HG03520 (cell line): ENCODE results near the gene PDIA2.
"Not testable (repeated sequence)": the region's sequence is repeated elsewhere in the genome, so short reads cannot be mapped to it uniquely, and the experiment has no call there.

ENCODE experiments used
- ATAC-seq: cut with Tn5 transposase; IDR thresholded peaks from one replicate; pipeline ENCODE4 v1.9.1; 2021; ENCODE audit warnings: mild to moderate bottlenecking, moderate library complexity; ENCODE audit not compliant: unreplicated experiment

The PDIA2 gene

DNA sequence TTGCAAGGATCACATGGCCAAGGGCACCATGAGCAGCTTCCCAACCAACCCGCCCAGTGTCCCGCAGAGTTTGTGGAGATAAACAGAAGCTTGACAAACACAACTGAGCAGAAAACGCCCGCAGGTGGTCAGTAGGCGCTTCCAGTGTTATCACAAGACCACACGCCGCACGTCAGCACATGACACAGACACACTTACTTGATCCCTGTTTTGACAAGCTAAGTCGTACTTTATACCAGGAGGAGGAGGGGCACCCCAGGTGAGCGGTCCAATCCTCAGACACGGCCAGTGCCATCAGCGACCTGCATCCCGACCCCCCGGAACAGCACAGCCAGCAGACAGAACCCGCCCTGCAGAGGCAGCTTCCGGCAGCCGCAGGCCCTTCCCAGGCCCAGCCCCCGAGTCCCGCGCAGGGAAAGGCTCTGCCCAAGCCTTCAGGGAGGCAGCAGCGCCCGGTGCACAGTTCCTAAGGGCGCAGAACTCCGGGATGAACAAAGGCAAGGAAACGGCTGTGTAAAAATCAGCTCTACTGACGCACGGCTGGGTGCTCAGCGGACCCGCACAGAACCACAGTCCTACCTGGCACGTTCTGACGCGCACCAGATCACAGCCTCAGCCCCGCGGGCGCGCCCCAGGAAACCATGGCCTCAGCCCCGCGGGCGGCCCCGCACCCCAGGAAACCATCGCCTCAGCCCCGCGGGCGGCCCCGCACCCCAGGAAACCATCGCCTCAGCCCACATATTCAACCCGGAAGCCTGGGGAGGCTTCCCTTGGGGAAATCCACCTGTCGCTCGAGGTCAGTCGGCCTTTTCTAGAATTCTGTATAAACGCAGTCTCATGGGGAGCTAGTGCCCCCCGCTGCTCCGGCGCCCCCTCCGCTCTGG lies 41.7 kb downstream of the PDIA2 start:
- no peak for ATAC-seq

DNA sequence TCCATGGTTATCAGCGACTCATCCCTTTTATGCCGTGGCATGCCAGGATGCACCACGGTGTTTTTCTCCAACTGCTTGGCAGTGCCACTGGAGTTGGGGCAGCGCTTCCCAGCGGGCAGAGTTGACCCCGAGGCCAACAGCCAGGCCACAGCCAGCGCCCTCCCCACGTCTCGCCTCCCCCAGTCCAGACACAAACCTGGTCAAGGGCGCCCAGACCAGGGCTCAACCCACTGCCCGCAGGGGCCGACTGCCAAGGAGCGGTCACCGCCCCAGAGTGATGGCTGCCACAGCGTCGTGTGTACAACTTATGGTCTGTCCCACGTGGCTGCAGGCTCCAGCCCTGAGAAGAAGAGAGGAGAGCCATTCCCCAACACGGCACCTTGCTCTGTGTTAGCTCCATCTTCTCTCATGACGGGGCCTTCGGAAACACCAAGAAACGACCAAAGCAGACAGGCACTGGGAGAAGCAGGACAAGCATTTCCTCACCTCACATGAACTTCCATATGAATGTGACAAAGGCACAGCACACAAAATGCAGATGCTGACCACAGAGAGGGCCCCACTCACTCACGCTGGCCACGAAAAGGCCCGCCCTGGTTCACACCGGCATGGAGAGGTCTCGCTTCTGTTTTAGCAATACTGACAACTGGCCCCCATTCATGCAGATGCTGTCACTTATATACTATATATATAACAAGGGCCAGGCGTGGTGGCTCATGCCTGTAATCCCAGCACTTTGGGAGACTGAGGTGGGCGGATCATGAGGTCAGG lies 42.6 kb downstream of the PDIA2 start:
- no peak for ATAC-seq

DNA sequence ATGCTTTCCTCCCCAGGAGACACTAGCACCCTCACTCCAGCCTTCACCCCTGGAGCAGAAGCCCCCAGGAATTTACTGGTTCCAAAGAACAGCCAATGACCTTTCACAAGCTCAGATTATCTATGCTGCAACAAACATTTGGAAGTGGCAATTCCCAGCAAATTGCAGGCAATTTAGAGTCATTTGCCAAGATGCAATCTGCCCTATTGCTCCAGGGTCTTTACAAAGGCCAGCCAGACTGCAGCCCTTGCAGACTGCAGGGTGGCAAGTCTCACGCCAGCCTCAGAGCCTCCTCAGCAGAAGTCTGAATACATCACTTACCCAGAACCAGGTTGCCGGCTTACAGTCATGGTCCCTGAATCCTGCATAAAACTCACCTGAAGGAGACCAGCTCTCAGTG lies 47.8 kb downstream of the PDIA2 start:
- ATAC-seq = no peak

DNA sequence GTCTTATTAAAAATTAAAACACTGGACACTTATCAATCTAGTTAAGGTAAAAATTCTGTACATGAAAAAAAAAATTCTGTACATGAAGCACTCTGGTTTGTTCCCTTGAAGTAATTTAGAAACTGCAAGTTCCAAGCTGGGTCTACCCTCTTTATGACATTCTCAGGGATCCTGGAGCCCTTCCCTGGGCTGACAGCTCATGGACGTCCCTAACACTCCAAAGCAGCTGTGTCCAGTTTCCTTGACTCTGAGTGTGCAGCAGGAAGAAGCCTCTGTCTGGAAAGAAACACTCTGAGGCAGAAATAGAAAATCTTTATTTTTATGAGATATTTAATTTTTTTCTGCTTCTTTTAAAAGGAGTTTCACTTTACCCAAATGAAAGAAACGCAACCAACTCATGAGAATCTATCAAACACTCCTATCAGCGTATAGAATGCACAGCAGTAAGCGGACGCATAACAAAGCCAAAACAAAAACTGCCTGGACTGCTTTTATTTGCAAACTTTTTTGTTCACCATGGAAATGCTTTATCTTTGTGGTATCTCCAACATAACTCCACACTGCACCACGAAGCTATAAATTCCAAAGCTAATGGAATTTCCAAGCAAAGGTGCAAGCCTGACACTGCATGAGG lies 48.3 kb downstream of the PDIA2 start:
- ATAC-seq = not testable (repeated sequence)

DNA sequence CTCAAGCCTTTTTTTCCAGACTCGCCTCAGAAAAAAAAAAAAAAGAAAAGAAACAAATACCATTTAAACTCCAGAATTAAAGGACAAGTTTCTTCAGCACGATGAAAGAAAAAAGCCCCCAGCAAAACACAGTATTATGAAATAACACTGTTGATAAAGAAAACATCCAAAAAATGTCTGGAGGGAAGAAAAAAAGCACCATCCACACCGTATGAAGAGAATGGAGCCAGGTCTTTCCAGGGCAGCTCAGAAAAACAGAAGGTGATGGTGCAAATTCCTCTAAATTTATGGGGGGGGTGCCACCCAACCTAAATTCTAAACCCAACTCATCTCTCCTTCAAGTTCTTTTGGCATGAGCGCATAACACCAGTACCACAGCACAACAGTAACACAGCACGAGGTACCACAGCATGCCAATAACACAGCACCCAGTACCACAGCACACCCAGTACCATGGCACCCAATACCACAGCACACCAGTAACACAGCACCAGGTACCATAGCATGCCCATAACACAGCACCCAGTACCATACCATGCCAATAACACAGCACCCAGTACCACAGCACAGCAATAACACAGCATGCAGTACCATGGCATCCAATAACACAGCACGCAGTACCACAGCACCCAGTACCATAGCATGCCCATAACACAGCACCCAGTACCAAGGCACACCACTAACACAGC lies 50.6 kb downstream of the PDIA2 start:
- no peak for ATAC-seq

- not testable (repeated sequence) for ATAC-seq
These were observed 51.3 kb downstream of the PDIA2 start for GRCh38 chr16:334164-334832.

- ATAC-seq = not testable (repeated sequence)
These were observed 52.1 kb downstream of the PDIA2 start for GRCh38 chr16:334861-335632.

- ATAC-seq = no peak
These were observed 53.3 kb downstream of the PDIA2 start for GRCh38 chr16:336269-336668.
